Adrenal gland (tissue), 5 donors: ENCODE results near the gene ZBTB7C.

Experiments
- CTCF ChIP-seq, 6 experiments: fragments of 450-650 bp in 4 of 6; fragments of 200-600 bp in 2 of 6; sonication (generic) in 1 of 6; IDR thresholded peaks; 1 replicate in 5 of 6; 2 replicates in 1 of 6; pipeline versions ENCODE4 v1.5.1 to v1.8.0; 2016 to 2021; ENCODE audit warnings: antibody characterized with exemption in 6 of 6, mild to moderate bottlenecking in 2 of 6, moderate library complexity in 1 of 6
- POLR2A ChIP-seq, 2 donors: fragments of 450-650 bp; IDR thresholded peaks; one replicate each; pipeline ENCODE4 v1.6.1; 2017; ENCODE audit warnings: antibody characterized with exemption in 2 of 2, mild to moderate bottlenecking in 2 of 2, moderate library complexity in 1 of 2
- donor health status: DM: no; HTN: no; CAD: no.

GRCh38 chr18:48238636-48239035 lies 170.5 kb downstream of the ZBTB7C start:
- no peak for TF ChIP-seq CTCF (IDR thresholded peaks at IDR 0.05)
- no peak for TF ChIP-seq POLR2A (IDR thresholded peaks at IDR 0.05)
